Keratinocyte (primary cell): Measurements from ENCODE around the gene ELP5. TPM values are rescaled to one million over a fixed set of nuclear protein-coding genes. Genes with fewer than 3 reads are reported as not detected.
A peak's percentile ranks its signal among the peaks of the same experiment; 100 is the strongest.

Experiments
- DNase-seq: peaks from one replicate; pipeline ENCODE4 v3.0.0-alpha.2; 2011; ENCODE audit warnings: low read depth, missing footprints, low spot score
- FAIRE-seq: peaks from 2 replicates; lab custom pipeline; 2011; peaks lifted over from hg19 to GRCh38; lab: Jason Lieb, UNC
- H2AFZ ChIP-seq: 2 replicates; pipeline ENCODE4 v1.6.0; 2012; ENCODE audit warnings: low read length, control low read depth, inconsistent platforms; ENCODE audit not compliant: control insufficient read depth
- H3K27ac ChIP-seq: 2 replicates; pipeline ENCODE4 v1.5.1; 2011; ENCODE audit warnings: low read length; ENCODE audit not compliant: control insufficient read depth, insufficient read depth
- H3K27me3 ChIP-seq: 3 replicates; pipeline ENCODE4 v1.6.0; 2011; ENCODE audit warnings: low read length; ENCODE audit not compliant: control insufficient read depth, insufficient read depth; ENCODE audit errors: extremely low read depth
- H3K36me3 ChIP-seq, 2 experiments: 2 replicates in 1 of 2; 3 replicates in 1 of 2; pipeline ENCODE4 v1.5.1; 2011; ENCODE audit warnings: low read length in 2 of 2, mild to moderate bottlenecking in 1 of 2; ENCODE audit not compliant: control insufficient read depth in 2 of 2, insufficient read depth in 2 of 2; ENCODE audit errors: extremely low read depth in 1 of 2
- H3K4me1 ChIP-seq: 3 replicates; pipeline ENCODE4 v1.5.1; 2011; ENCODE audit warnings: low read length; ENCODE audit not compliant: control insufficient read depth, insufficient read depth; ENCODE audit errors: extremely low read depth
- H3K4me2 ChIP-seq: 3 replicates; pipeline ENCODE4 v1.6.0; 2011; ENCODE audit warnings: low read depth, low read length; ENCODE audit not compliant: control insufficient read depth, insufficient read depth; ENCODE audit errors: extremely low read depth
- H3K4me3 ChIP-seq, 3 experiments: fragments of 200-600 bp in 1 of 3; sonication (generic) in 1 of 3; 2 replicates in 2 of 3; 3 replicates in 1 of 3; pipeline ENCODE4 v1.5.1; 2011 to 2016; ENCODE audit warnings: low read length in 3 of 3, mild to moderate bottlenecking in 3 of 3, control low read depth in 2 of 3, inconsistent platforms in 1 of 3, low read depth in 1 of 3, mixed read lengths in 1 of 3, mixed run types in 1 of 3, moderate library complexity in 1 of 3; ENCODE audit not compliant: control insufficient read depth in 2 of 3, insufficient read depth in 2 of 3; ENCODE audit errors: extremely low read depth in 1 of 3
- H3K79me2 ChIP-seq: 2 replicates; pipeline ENCODE4 v1.6.0; 2012; ENCODE audit warnings: low read length; ENCODE audit not compliant: control insufficient read depth, insufficient read depth
- H3K9ac ChIP-seq: 3 replicates; pipeline ENCODE4 v1.6.0; 2011; ENCODE audit warnings: low read length; ENCODE audit not compliant: control insufficient read depth, insufficient read depth; ENCODE audit errors: extremely low read depth
- H3K9me1 ChIP-seq: 3 replicates; pipeline ENCODE4 v1.6.0; 2011; ENCODE audit warnings: low read length; ENCODE audit not compliant: control insufficient read depth, insufficient read depth; ENCODE audit errors: extremely low read depth
- H3K9me3 ChIP-seq: 2 replicates; pipeline ENCODE4 v1.5.1; 2012; ENCODE audit warnings: low read depth, low read length; ENCODE audit not compliant: control insufficient read depth
- H4K20me1 ChIP-seq: 3 replicates; pipeline ENCODE4 v1.6.0; 2011; ENCODE audit warnings: low read length; ENCODE audit not compliant: control insufficient read depth, insufficient read depth; ENCODE audit errors: extremely low read depth
- CTCF ChIP-seq, 3 experiments: IDR thresholded peaks in 1 of 3; conservative IDR thresholded peaks in 1 of 3; optimal IDR thresholded peaks in 1 of 3; 2 replicates in 2 of 3; 3 replicates in 1 of 3; pipeline versions ENCODE3 to v1.5.1; 2011; ENCODE audit warnings: low read length in 3 of 3, mild to moderate bottlenecking in 3 of 3, moderate library complexity in 2 of 3, control low read depth in 1 of 3, inconsistent platforms in 1 of 3; ENCODE audit not compliant: insufficient read depth in 2 of 3; ENCODE audit errors: extremely low read depth in 1 of 3
- EZH2 ChIP-seq: IDR thresholded peaks from one replicate; pipeline ENCODE4 v1.6.1; 2012; ENCODE audit warnings: inconsistent platforms, mild to moderate bottlenecking, low read length, moderate library complexity
- dilution Hi-C: fragments of 300-500 bp; cut with MboI; formaldehyde crosslinking; loops from one replicate; pipeline ENCODE4 v1.7.0; 2020; ENCODE audit warnings: low sequenced_read_pairs; ENCODE audit not compliant: extremely low pct_ligation_motif_present
- polyA plus RNA-seq, 5 experiments: library from polyadenylated mRNA; depleted of rRNA in 3 of 5; stranded (reverse) in 3 of 5; stranded (forward) in 1 of 5; unstranded in 1 of 5; fragments of >200 nt; gene quantifications; 1 replicate in 1 of 5; 2 replicates in 3 of 5; 3 replicates in 1 of 5; pipeline versions ENCODE4 v1.2.1 to v1.2.3, GENCODE V29; 2011 to 2012; ENCODE audit warnings: missing spikeins in 2 of 5, low read depth in 1 of 5, low replicate concordance in 1 of 5

The ELP5 gene
- polyA plus RNA-seq, 1 donor (not counting 4 experiments of a cell fraction or from before 2014, with no cell fraction given): 19.4 TPM

DNA sequence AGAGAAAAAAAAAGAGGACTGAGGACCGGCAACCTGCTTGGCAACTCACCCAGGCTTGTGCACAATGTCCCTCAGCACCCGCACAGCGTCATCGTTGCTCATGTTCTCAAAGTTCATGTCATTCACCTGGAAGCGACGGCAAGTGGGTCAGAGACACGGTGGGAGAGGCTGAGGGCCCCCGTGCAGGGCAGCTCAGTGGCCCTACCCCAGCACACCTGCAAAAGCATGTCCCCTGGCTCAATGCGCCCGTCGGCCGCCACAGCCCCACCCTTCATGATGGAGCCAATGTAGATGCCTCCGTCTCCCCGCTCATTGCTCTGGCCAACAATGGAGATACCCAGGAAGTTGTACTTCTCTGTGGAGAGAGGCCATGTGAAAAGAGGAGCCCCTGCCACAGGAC, 23.1 kb upstream of the ELP5 start:
- FAIRE-seq: no peak
- Histone ChIP-seq H2AFZ (no peak overlapping the region), H3K9ac (peak overlapping the region; percentile 14), H3K4me2 (no peak overlapping the region), H3K4me1 (peaks cover 28% of the 10 kb centered on the region), H3K9me1 (peaks cover 2% of the 10 kb centered on the region), H3K36me3 (peaks cover 25 to 37% of the 10 kb centered on the region in 2 experiments), H3K4me3 (no peak overlapping the region), H3K27ac (peak overlapping the region; percentile 57), H3K27me3 (no peaks in the 10 kb centered on the region), H3K79me2 (peaks cover 37% of the 10 kb centered on the region), H3K9me3 (no peaks in the 10 kb centered on the region), H4K20me1 (peaks cover 3% of the 10 kb centered on the region)
- TF ChIP-seq CTCF (optimal IDR thresholded peaks at IDR 0.05 in 1 of 3, IDR thresholded peaks at IDR 0.05 in 1 of 3, conservative IDR thresholded peaks at IDR 0.05 in 1 of 3; ENCODE audit: extremely low read depth in 1 of 3, insufficient read depth in 2 of 3, low read length in 3 of 3) (no peak), EZH2 (no peak)
- no peak for DNase-seq
- dilution Hi-C loops: no loop called here

GRCh38 chr17:7229504-7229903, 22.5 kb upstream of the ELP5 start:
- peaks cover 22 to 32% of the 10 kb centered on the region in 2 experiments for H3K36me3 ChIP-seq
- H3K27ac ChIP-seq: no peak overlapping the region
- dilution Hi-C loops: no loop called here
- DNase-seq: no peak
- no peak overlapping the region for H3K9ac ChIP-seq
- peaks cover 38% of the 10 kb centered on the region for H3K79me2 ChIP-seq
- peaks cover 29% of the 10 kb centered on the region for H3K4me1 ChIP-seq
- no peak overlapping the region for H3K4me3 ChIP-seq
- H3K4me2 ChIP-seq: no peak overlapping the region
- peaks cover 2% of the 10 kb centered on the region for H3K9me1 ChIP-seq
- FAIRE-seq: no peak
- H3K9me3 ChIP-seq: no peaks in the 10 kb centered on the region
- no peaks in the 10 kb centered on the region for H3K27me3 ChIP-seq
- no peak for TF ChIP-seq EZH2
- no peak for TF ChIP-seq CTCF (optimal IDR thresholded peaks at IDR 0.05 in 1 of 3, IDR thresholded peaks at IDR 0.05 in 1 of 3, conservative IDR thresholded peaks at IDR 0.05 in 1 of 3; ENCODE audit: extremely low read depth in 1 of 3, insufficient read depth in 2 of 3, low read length in 3 of 3)
- H2AFZ ChIP-seq: no peak overlapping the region
- peaks cover 3% of the 10 kb centered on the region for H4K20me1 ChIP-seq
